Mammary epithelial cell (primary cell): ENCODE results near the gene ACTMAP.

ENCODE experiments used
- EZH2 ChIP-seq: IDR thresholded peaks from 2 replicates; pipeline ENCODE4 v1.6.1; 2012; ENCODE audit warnings: low read length, inconsistent platforms, borderline replicate concordance
- TF ChIP-seq, protein P1 (sequence below), 2 donors: IDR thresholded peaks in 1 of 2; conservative IDR thresholded peaks in 1 of 2; 2 replicates each; pipeline ENCODE4 v1.5.1; 2011 to 2012; ENCODE audit warnings: inconsistent platforms in 2 of 2, low read length in 2 of 2, mild to moderate bottlenecking in 2 of 2, control low read depth in 1 of 2, low read depth in 1 of 2; ENCODE audit not compliant: insufficient read depth in 1 of 2; ENCODE audit errors: extremely low read depth in 1 of 2

DNA sequence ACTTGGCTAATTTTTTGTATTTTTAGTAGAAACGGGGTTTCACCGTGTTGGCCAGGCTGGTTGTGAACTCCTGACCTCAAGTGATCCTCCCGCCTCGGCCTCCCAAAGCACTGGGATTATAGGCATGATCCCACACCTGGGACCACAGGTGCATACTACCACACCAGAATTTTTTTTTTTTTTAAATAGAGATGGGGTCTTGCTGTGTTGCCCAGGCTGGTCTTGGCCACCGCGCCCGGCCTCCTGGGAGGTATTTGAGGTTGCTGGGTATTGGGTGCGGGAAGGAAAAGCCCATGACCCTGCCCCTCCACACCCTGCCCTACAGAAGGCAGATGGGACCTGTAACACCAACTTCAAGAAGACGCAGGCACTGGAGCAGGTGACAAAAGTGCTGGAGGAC lies 13.6 kb downstream of the ACTMAP start:
- TF ChIP-seq, protein P1, sequence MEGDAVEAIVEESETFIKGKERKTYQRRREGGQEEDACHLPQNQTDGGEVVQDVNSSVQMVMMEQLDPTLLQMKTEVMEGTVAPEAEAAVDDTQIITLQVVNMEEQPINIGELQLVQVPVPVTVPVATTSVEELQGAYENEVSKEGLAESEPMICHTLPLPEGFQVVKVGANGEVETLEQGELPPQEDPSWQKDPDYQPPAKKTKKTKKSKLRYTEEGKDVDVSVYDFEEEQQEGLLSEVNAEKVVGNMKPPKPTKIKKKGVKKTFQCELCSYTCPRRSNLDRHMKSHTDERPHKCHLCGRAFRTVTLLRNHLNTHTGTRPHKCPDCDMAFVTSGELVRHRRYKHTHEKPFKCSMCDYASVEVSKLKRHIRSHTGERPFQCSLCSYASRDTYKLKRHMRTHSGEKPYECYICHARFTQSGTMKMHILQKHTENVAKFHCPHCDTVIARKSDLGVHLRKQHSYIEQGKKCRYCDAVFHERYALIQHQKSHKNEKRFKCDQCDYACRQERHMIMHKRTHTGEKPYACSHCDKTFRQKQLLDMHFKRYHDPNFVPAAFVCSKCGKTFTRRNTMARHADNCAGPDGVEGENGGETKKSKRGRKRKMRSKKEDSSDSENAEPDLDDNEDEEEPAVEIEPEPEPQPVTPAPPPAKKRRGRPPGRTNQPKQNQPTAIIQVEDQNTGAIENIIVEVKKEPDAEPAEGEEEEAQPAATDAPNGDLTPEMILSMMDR (conservative IDR thresholded peaks at IDR 0.05 in 1 of 2, IDR thresholded peaks at IDR 0.05 in 1 of 2; ENCODE audit: extremely low read depth in 1 of 2, insufficient read depth in 1 of 2, low read depth in 1 of 2, low read length in 2 of 2): no peak
- TF ChIP-seq EZH2: no peak
